ENCODE results near the gene ANKRD10. TPM values are rescaled to one million over a fixed set of nuclear protein-coding genes. Genes with fewer than 3 reads are reported as not detected.

The ANKRD10 gene
- total and polyA plus RNA-seq, 2 of the 8 experiments (the other 6 are each of a cell fraction or from before 2014, with no cell fraction given) = 146 to 218 TPM

DNA sequence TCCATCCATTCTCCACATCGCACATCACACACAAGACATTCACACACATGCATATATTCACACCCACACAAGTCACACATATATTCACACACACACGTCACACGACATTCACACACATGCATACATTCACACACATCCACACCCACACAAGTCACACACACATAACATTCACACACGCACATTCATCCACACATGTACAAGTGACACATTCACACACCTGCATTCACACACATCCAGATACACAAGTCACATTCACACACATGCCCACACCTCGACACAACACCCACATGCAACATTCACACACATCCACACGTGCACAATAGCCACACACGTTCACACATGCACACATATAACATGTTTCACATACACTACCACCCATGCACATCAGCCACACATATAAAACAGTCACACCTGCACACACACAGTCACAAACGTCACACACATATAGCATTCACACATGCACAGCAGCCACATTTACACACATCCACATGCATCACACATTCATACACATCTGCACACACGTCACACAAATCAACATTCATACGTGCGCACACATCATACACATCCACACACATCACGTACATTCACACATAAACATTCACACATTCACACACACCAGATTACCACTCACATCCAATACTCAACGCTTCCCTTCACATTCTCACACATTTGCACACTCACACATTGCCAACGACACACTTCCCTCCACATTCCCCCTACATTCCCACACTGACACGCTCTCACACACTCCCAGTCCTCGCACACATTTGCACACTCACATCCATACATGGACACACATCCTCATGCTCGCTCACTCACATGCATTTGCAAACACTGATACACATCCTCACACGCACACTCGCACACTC is 41.0 kb downstream of the ANKRD10 start (continued):
- TF ChIP-seq, protein P1, sequence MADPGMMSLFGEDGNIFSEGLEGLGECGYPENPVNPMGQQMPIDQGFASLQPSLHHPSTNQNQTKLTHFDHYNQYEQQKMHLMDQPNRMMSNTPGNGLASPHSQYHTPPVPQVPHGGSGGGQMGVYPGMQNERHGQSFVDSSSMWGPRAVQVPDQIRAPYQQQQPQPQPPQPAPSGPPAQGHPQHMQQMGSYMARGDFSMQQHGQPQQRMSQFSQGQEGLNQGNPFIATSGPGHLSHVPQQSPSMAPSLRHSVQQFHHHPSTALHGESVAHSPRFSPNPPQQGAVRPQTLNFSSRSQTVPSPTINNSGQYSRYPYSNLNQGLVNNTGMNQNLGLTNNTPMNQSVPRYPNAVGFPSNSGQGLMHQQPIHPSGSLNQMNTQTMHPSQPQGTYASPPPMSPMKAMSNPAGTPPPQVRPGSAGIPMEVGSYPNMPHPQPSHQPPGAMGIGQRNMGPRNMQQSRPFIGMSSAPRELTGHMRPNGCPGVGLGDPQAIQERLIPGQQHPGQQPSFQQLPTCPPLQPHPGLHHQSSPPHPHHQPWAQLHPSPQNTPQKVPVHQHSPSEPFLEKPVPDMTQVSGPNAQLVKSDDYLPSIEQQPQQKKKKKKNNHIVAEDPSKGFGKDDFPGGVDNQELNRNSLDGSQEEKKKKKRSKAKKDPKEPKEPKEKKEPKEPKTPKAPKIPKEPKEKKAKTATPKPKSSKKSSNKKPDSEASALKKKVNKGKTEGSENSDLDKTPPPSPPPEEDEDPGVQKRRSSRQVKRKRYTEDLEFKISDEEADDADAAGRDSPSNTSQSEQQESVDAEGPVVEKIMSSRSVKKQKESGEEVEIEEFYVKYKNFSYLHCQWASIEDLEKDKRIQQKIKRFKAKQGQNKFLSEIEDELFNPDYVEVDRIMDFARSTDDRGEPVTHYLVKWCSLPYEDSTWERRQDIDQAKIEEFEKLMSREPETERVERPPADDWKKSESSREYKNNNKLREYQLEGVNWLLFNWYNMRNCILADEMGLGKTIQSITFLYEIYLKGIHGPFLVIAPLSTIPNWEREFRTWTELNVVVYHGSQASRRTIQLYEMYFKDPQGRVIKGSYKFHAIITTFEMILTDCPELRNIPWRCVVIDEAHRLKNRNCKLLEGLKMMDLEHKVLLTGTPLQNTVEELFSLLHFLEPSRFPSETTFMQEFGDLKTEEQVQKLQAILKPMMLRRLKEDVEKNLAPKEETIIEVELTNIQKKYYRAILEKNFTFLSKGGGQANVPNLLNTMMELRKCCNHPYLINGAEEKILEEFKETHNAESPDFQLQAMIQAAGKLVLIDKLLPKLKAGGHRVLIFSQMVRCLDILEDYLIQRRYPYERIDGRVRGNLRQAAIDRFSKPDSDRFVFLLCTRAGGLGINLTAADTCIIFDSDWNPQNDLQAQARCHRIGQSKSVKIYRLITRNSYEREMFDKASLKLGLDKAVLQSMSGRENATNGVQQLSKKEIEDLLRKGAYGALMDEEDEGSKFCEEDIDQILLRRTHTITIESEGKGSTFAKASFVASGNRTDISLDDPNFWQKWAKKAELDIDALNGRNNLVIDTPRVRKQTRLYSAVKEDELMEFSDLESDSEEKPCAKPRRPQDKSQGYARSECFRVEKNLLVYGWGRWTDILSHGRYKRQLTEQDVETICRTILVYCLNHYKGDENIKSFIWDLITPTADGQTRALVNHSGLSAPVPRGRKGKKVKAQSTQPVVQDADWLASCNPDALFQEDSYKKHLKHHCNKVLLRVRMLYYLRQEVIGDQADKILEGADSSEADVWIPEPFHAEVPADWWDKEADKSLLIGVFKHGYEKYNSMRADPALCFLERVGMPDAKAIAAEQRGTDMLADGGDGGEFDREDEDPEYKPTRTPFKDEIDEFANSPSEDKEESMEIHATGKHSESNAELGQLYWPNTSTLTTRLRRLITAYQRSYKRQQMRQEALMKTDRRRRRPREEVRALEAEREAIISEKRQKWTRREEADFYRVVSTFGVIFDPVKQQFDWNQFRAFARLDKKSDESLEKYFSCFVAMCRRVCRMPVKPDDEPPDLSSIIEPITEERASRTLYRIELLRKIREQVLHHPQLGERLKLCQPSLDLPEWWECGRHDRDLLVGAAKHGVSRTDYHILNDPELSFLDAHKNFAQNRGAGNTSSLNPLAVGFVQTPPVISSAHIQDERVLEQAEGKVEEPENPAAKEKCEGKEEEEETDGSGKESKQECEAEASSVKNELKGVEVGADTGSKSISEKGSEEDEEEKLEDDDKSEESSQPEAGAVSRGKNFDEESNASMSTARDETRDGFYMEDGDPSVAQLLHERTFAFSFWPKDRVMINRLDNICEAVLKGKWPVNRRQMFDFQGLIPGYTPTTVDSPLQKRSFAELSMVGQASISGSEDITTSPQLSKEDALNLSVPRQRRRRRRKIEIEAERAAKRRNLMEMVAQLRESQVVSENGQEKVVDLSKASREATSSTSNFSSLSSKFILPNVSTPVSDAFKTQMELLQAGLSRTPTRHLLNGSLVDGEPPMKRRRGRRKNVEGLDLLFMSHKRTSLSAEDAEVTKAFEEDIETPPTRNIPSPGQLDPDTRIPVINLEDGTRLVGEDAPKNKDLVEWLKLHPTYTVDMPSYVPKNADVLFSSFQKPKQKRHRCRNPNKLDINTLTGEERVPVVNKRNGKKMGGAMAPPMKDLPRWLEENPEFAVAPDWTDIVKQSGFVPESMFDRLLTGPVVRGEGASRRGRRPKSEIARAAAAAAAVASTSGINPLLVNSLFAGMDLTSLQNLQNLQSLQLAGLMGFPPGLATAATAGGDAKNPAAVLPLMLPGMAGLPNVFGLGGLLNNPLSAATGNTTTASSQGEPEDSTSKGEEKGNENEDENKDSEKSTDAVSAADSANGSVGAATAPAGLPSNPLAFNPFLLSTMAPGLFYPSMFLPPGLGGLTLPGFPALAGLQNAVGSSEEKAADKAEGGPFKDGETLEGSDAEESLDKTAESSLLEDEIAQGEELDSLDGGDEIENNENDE (IDR thresholded peaks at IDR 0.05; ENCODE audit: insufficient replicate concordance, low read length) = no peak
- TF ChIP-seq TCF12 (IDR thresholded peaks at IDR 0.05; ENCODE audit: low read depth, low read length) = no peak
- TF ChIP-seq CEBPB (IDR thresholded peaks at IDR 0.05; ENCODE audit: low read depth, low read length) = no peak
- no peak for TF ChIP-seq KDM4A (IDR thresholded peaks at IDR 0.05; ENCODE audit: low read depth, low read length, severe bottlenecking)
- no peak for TF ChIP-seq KDM1A (IDR thresholded peaks at IDR 0.05; ENCODE audit: borderline replicate concordance, low read length)
- no peak for TF ChIP-seq ZNF274 (IDR thresholded peaks at IDR 0.05; ENCODE audit: borderline replicate concordance, extremely low read depth, low read length)
- TF ChIP-seq SIX5 (IDR thresholded peaks at IDR 0.05; ENCODE audit: low read depth, low read length) = no peak
- no peak for TF ChIP-seq ASH2L (IDR thresholded peaks at IDR 0.05; ENCODE audit: low read length)
- TF ChIP-seq, protein P2, sequence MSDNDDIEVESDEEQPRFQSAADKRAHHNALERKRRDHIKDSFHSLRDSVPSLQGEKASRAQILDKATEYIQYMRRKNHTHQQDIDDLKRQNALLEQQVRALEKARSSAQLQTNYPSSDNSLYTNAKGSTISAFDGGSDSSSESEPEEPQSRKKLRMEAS (IDR thresholded peaks at IDR 0.05) = no peak
- TF ChIP-seq PHF8 (conservative IDR thresholded peaks at IDR 0.05; ENCODE audit: low read depth, low read length) = no peak

All from H1 (cell line).